Activated CD4-positive, alpha-beta memory T cell treated with anti-CD3 and anti-CD28 coated beads for 36 hours (primary cell): Measurements from ENCODE around the gene ZBTB16. TPM values are rescaled to one million over a fixed set of nuclear protein-coding genes. Genes with fewer than 3 reads are reported as not detected.
A peak's percentile ranks its signal among the peaks of the same experiment; 100 is the strongest.

Source experiments
- CTCF ChIA-PET: fragments of 350-600 bp; sonication (Branson Sonifier 250); formaldehyde crosslinking; loops from one replicate; lab custom pipeline; 2021; ENCODE audit warnings: antibody characterized with exemption, inconsistent platforms; lab: Charles Lee
- POLR2A ChIA-PET: fragments of 350-600 bp; sonication (Branson Sonifier 250); formaldehyde crosslinking; loops from one replicate; lab custom pipeline; 2021; ENCODE audit warnings: antibody characterized with exemption; lab: Charles Lee
- DNase-seq: peaks from one replicate; pipeline ENCODE4 v3.0.0-alpha.2; 2020
- H3K27ac Mint-ChIP-seq: one replicate; pipeline ENCODE4 v1.8.0; 2021; ENCODE audit warnings: mixed read lengths
- H3K27me3 Mint-ChIP-seq: one replicate; pipeline ENCODE4 v1.8.0; 2021; ENCODE audit warnings: mixed read lengths
- H3K36me3 Mint-ChIP-seq: one replicate; pipeline ENCODE4 v1.8.0; 2021; ENCODE audit warnings: mixed read lengths
- H3K4me1 Mint-ChIP-seq: one replicate; pipeline ENCODE4 v1.8.0; 2021; ENCODE audit warnings: low read depth, mixed read lengths
- H3K4me3 Mint-ChIP-seq: one replicate; pipeline ENCODE4 v1.8.0; 2021; ENCODE audit warnings: mild to moderate bottlenecking, mixed read lengths
- H3K9me3 Mint-ChIP-seq: one replicate; pipeline ENCODE4 v1.8.0; 2021; ENCODE audit warnings: mixed read lengths
- intact Hi-C: fragments of 100-400 bp; cut with micrococcal nuclease; formaldehyde crosslinking; loops from one replicate; pipeline ENCODE4 v1.15.1; 2023
- total RNA-seq, 2 experiments: library from RNA; stranded (reverse); gene quantifications; one replicate each; pipeline ENCODE4 v1.2.3, GENCODE V29; 2021

The ZBTB16 gene
- total RNA-seq, 2 experiments from 2014 or later, result 7.7 to 9.7 TPM

DNA sequence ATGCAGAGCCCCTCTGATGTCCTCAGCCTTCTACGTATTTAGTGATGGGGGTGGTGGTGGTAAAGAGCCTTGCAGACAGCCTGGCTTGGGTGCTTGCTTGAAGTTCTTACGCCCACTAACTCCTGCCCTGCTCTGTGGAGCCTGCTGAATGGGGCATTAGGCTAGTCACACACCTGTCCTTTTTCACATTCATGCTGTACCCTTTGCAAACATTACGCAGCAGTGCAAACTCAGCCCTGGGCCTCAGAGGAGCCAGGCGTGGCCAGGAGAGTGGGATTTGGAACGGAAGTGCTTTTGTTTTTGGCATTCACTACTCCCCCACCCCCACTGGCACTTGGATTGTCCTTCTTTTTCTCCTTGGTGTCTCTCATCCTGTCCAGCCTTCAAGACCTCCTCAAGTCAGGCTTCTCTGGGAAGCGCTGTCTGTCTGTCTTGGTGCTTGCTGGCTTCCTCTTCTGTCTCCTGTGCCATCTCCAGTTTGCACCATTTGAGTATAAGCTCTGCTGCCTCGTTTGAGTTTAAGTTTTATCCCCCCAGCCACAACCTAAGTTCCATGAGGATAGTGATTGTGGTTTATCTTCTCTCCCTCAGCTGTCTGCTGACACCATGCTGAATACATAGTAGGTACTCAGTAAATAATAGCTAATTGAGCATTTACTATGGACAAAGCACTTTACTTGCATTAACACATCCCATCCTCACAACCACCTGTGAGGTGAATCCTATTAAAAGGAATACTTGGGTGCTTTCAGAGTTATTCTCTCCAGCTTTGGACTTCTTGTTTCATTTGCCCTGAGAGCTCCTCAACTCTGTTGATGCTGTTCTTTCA is 26.7 kb downstream of the ZBTB16 start:
- H3K27ac Mint-ChIP-seq, result no peak overlapping the region
- CTCF ChIA-PET, result no interaction called here
- H3K27me3 Mint-ChIP-seq, result no peaks in the 10 kb centered on the region
- POLR2A ChIA-PET, result no interaction called here
- peaks cover 18% of the 10 kb centered on the region for H3K4me1 Mint-ChIP-seq
- intact Hi-C loops, result no loop called here
- DNase-seq, result no peak
- H3K4me3 Mint-ChIP-seq, result no peak overlapping the region
- H3K36me3 Mint-ChIP-seq, result no peaks in the 10 kb centered on the region
- no peaks in the 10 kb centered on the region for H3K9me3 Mint-ChIP-seq

DNA sequence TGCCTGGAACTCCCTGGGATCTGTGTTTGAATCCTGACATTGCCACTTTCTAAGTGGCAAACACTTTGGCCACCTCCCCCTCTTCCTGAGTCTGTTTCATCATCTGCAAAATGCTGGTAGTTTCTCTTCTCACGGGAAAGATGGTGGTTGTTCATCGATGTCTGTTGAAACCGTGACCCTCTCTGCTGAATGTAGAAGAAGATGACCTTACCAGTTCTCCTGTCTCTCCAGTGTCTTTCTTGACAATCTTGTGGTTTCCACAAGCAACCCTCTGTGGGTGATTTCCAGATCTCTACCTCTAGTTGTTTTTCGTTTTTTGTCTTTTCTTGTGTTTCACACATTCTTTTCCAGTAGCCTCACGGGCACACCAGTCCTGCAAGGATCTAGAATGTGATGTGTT is 27.5 kb downstream of the ZBTB16 start:
- CTCF ChIA-PET, result no interaction called here

GRCh38 chr11:114088216-114088615 is 28.7 kb downstream of the ZBTB16 start:
- no peak for DNase-seq
- Mint-ChIP-seq H3K9me3 (no peaks in the 10 kb centered on the region), H3K27me3 (no peaks in the 10 kb centered on the region), H3K4me1 (peaks cover 15% of the 10 kb centered on the region), H3K27ac (no peak overlapping the region), H3K36me3 (no peaks in the 10 kb centered on the region), H3K4me3 (no peak overlapping the region)
- CTCF ChIA-PET, result no interaction called here
- intact Hi-C loops, result no loop called here
- POLR2A ChIA-PET, result no interaction called here

More for the DNA sequence above, 27.5 kb downstream of the ZBTB16 start:
- no peaks in the 10 kb centered on the region for H3K9me3 Mint-ChIP-seq
- H3K4me3 Mint-ChIP-seq, result no peak overlapping the region
- peak overlapping the region; percentile 57 for H3K27ac Mint-ChIP-seq
- intact Hi-C loops, result no loop called here
- H3K36me3 Mint-ChIP-seq, result no peaks in the 10 kb centered on the region
- H3K27me3 Mint-ChIP-seq, result no peaks in the 10 kb centered on the region
- no peak for DNase-seq
- H3K4me1 Mint-ChIP-seq, result peaks cover 15% of the 10 kb centered on the region
- POLR2A ChIA-PET, result no interaction called here

DNA sequence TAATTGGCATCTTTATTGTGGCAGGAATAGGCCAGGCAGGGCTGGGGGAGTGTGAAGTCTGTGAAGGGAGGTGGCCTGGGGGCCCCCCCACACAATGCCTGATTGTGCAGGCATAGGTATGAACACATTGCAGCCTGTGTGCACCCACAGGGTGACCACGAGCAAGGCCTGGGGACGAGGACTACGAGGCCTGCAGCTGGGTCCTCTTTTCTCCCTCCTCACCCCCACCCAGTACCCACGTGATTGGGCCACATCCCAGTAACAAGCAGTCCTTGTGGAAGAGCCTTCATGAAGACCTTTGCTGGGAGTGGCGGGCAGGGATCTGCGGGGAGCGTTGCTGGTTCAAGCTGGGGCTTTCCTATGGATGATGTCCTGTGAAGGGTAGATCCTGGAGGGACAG is 29.3 kb downstream of the ZBTB16 start:
- Mint-ChIP-seq H3K27ac (no peak overlapping the region), H3K4me3 (no peak overlapping the region), H3K9me3 (no peaks in the 10 kb centered on the region), H3K27me3 (no peaks in the 10 kb centered on the region), H3K36me3 (no peaks in the 10 kb centered on the region), H3K4me1 (peaks cover 10% of the 10 kb centered on the region)
- intact Hi-C loops, result no loop called here
- ChIA-PET CTCF (interaction anchor here (1.5 kb wide), 1 partner anchor 28 kb away, joined by 3 read pairs; no protein-coding TSS in a partner anchor), POLR2A (no interaction called here)
- no peak for DNase-seq

DNA sequence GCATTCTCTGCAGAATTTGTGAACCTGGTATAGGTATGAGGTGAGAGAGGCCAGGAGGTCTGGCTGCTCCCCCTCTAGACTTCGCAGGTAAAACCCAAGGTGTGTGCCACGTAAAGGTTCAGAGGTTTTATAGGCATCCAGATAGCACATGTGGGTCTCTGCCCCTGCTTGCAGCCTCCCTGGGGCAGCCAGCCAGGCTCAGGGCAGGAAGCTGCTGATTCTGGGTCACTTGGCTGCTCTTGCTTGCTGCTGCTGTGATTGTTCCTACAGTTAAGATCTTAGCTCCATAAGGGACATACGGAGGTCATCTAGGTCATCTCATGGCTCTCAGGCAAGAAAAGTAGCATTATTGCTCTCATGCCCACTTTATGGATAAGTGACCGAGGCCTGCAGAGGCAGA is 30.2 kb downstream of the ZBTB16 start:
- DNase-seq, result no peak
- POLR2A ChIA-PET, result no interaction called here
- intact Hi-C loops, result no loop called here
- no peaks in the 10 kb centered on the region for H3K9me3 Mint-ChIP-seq
- H3K4me3 Mint-ChIP-seq, result no peak overlapping the region
- no peaks in the 10 kb centered on the region for H3K36me3 Mint-ChIP-seq
- H3K27me3 Mint-ChIP-seq, result no peaks in the 10 kb centered on the region
- no peak overlapping the region for H3K27ac Mint-ChIP-seq
- CTCF ChIA-PET, result interaction anchor here (1.5 kb wide), 1 partner anchor 29 kb away, joined by 3 read pairs; no protein-coding TSS in a partner anchor
- H3K4me1 Mint-ChIP-seq, result peaks cover 10% of the 10 kb centered on the region

GRCh38 chr11:114090225-114090910 is 30.9 kb downstream of the ZBTB16 start:
- POLR2A ChIA-PET, result no interaction called here
- H3K4me3 Mint-ChIP-seq, result no peak overlapping the region
- no peaks in the 10 kb centered on the region for H3K27me3 Mint-ChIP-seq
- H3K36me3 Mint-ChIP-seq, result no peaks in the 10 kb centered on the region
- no peak overlapping the region for H3K27ac Mint-ChIP-seq
- H3K9me3 Mint-ChIP-seq, result no peaks in the 10 kb centered on the region
- intact Hi-C loops, result no loop called here
- peaks cover 8% of the 10 kb centered on the region for H3K4me1 Mint-ChIP-seq
- no peak for DNase-seq
- CTCF ChIA-PET, result interaction anchor here (1.5 kb wide), 1 partner anchor 30 kb away, joined by 3 read pairs; no protein-coding TSS in a partner anchor

DNA sequence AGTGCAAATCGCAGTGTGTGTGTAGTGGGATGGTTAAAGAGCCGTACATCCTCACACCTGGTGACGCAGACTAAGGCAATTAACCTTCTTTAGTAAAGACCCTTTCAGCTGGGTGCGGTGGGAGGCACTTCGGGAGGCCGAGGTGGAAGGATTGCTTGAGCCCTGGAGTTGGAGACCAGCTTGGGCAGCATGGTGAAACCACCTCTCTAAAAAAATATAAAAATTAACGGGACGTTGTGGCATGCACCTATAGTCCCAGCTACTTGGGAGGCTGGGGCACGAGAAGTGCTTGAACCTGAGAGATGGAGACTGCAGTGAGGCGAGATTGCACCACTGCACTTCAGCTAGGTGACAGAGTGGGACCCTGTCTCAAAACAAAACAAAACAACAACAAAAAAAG is 31.5 kb downstream of the ZBTB16 start:
- Mint-ChIP-seq H3K4me1 (peaks cover 8% of the 10 kb centered on the region), H3K4me3 (no peak overlapping the region), H3K27ac (no peak overlapping the region), H3K9me3 (no peaks in the 10 kb centered on the region), H3K36me3 (no peaks in the 10 kb centered on the region), H3K27me3 (no peaks in the 10 kb centered on the region)
- ChIA-PET POLR2A (no interaction called here), CTCF (no interaction called here)
- DNase-seq, result no peak
- intact Hi-C loops, result no loop called here

DNA sequence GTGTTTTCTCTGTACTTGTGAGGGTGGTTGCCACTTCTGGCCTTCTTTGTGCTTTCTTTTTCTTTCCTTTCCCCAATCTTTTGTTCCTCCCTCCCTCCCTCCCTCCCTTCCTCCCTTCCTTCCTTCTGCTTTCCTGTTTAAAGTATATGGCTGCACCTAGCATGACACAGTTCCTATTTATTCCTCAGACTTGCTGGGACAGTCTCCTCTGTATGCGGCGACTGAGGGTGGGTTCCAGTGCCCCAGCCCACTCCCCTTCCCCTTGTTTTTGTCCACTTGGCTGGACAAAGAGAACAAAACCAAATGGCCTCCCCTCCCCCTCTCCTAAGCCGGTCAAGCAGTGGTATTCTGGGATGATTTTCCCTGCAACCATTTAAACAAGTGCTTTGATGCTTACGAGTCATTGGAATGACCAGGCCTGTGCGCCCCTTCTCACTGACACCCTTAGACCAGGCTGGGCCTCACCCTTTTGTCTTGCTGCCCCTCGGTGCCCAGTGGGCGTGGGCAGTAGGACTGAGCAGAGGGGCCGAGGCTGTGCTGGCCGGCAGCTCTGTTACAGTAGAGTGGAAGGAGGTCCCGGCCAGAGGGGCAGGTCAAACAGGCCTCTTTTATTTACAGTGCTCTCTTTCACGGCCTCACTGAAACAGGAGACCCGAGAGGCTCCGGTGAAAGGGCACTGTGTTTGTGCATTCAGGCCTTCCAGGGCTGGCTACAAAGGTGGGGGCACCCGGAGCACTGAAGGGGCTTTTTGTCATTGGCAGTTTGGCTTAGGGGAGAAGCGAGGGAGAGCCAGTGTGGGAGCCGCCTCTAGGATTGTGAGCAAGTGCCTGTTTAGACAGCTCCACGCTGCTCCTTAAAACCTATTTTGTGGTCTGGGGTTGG is 32.2 kb downstream of the ZBTB16 start:
- DNase-seq, result no peak
- Mint-ChIP-seq H3K4me3 (no peak overlapping the region), H3K4me1 (peaks cover 8% of the 10 kb centered on the region), H3K9me3 (no peaks in the 10 kb centered on the region), H3K27me3 (no peaks in the 10 kb centered on the region), H3K36me3 (no peaks in the 10 kb centered on the region), H3K27ac (no peak overlapping the region)
- ChIA-PET POLR2A (no interaction called here), CTCF (no interaction called here)
- intact Hi-C loops, result no loop called here

DNA sequence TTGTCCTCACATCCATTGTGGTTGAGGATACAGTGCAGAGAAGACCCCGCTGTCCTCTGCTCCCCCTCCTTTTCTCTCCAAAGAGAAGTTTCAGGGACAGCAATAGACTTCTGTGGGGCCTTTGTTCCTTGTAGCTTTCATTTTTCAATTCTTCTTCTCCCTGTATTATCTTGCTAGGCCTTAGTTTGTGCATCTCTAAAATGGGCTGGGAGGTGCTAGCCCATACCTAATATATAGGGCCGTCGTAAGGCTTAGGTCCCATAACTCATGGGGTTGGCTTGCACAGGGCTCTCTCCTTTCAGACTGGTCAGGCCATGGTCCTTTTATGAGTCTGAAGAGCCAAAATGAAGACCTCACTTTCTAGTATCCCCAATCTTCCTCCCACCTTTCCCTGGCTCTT is 33.0 kb downstream of the ZBTB16 start:
- POLR2A ChIA-PET, result no interaction called here
- H3K36me3 Mint-ChIP-seq, result no peaks in the 10 kb centered on the region
- CTCF ChIA-PET, result no interaction called here
- no peak overlapping the region for H3K4me3 Mint-ChIP-seq
- no peaks in the 10 kb centered on the region for H3K27me3 Mint-ChIP-seq
- H3K9me3 Mint-ChIP-seq, result no peaks in the 10 kb centered on the region
- intact Hi-C loops, result no loop called here
- no peak overlapping the region for H3K27ac Mint-ChIP-seq
- DNase-seq, result no peak
- H3K4me1 Mint-ChIP-seq, result peaks cover 3% of the 10 kb centered on the region

GRCh38 chr11:114092953-114093352 is 33.4 kb downstream of the ZBTB16 start:
- peaks cover 3% of the 10 kb centered on the region for H3K4me1 Mint-ChIP-seq
- intact Hi-C loops, result no loop called here
- DNase-seq, result no peak
- H3K4me3 Mint-ChIP-seq, result no peak overlapping the region
- no peaks in the 10 kb centered on the region for H3K9me3 Mint-ChIP-seq
- no peaks in the 10 kb centered on the region for H3K36me3 Mint-ChIP-seq
- no peak overlapping the region for H3K27ac Mint-ChIP-seq
- H3K27me3 Mint-ChIP-seq, result no peaks in the 10 kb centered on the region
- ChIA-PET POLR2A (no interaction called here), CTCF (no interaction called here)

DNA sequence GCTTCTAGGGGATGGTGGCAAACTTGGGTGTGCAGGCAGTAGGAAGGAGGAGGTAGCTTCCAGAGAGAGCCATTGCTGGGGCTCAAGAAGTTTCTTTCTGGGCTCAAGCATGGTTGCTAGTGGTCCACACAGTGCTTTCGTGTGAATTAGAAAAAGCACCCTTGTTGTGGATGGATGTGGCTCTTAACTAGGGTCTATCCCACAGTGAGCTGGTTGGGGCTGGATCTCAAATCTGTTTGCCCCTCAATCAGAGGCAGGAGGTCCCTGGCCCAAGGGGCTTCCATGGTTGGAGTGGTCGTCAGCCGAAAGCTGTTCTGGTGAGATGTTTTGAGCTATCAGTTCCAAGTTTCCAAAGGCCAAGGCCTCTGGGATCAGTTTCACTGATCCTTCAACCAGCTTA is 35.0 kb downstream of the ZBTB16 start:
- DNase-seq, result no peak
- intact Hi-C loops, result no loop called here
- POLR2A ChIA-PET, result no interaction called here
- Mint-ChIP-seq H3K4me3 (no peak overlapping the region), H3K9me3 (no peaks in the 10 kb centered on the region), H3K27me3 (no peaks in the 10 kb centered on the region), H3K4me1 (peaks cover 5% of the 10 kb centered on the region), H3K36me3 (no peaks in the 10 kb centered on the region), H3K27ac (no peak overlapping the region)
- CTCF ChIA-PET, result no interaction called here

- CTCF ChIA-PET, result no interaction called here
- H3K27me3 Mint-ChIP-seq, result no peaks in the 10 kb centered on the region
Observed at GRCh38 chr11:114095899-114096298, 36.4 kb downstream of the ZBTB16 start.

More at GRCh38 chr11:114095899-114096298, 36.4 kb downstream of the ZBTB16 start:
- DNase-seq, result no peak
- no peak overlapping the region for H3K27ac Mint-ChIP-seq
- POLR2A ChIA-PET, result no interaction called here
- H3K4me1 Mint-ChIP-seq, result peaks cover 9% of the 10 kb centered on the region
- intact Hi-C loops, result no loop called here
- no peaks in the 10 kb centered on the region for H3K36me3 Mint-ChIP-seq
- no peaks in the 10 kb centered on the region for H3K9me3 Mint-ChIP-seq
- H3K4me3 Mint-ChIP-seq, result no peak overlapping the region
